Mammary epithelial cell (primary cell): ENCODE data around the gene ITPKB.

Experiments
- CTCF ChIP-seq, 2 donors: IDR thresholded peaks in 1 of 2; conservative IDR thresholded peaks in 1 of 2; 2 replicates each; pipeline ENCODE4 v1.5.1; 2011 to 2012; ENCODE audit warnings: inconsistent platforms in 2 of 2, low read length in 2 of 2, mild to moderate bottlenecking in 2 of 2, control low read depth in 1 of 2, low read depth in 1 of 2; ENCODE audit not compliant: insufficient read depth in 1 of 2; ENCODE audit errors: extremely low read depth in 1 of 2
- EZH2 ChIP-seq: IDR thresholded peaks from 2 replicates; pipeline ENCODE4 v1.6.1; 2012; ENCODE audit warnings: low read length, inconsistent platforms, borderline replicate concordance

- TF ChIP-seq EZH2 (no peak), CTCF (conservative IDR thresholded peaks at IDR 0.05 in 1 of 2, IDR thresholded peaks at IDR 0.05 in 1 of 2; ENCODE audit: extremely low read depth in 1 of 2, insufficient read depth in 1 of 2, low read depth in 1 of 2, low read length in 2 of 2) (no peak)
Observed at GRCh38 chr1:226627924-226628611, 111.0 kb downstream of the ITPKB start.
